ENCODE measurements around the gene KYNU.
"Not testable (repeated sequence)": the region's sequence is repeated elsewhere in the genome, so short reads cannot be mapped to it uniquely, and the experiment has no call there.

The KYNU gene

DNA sequence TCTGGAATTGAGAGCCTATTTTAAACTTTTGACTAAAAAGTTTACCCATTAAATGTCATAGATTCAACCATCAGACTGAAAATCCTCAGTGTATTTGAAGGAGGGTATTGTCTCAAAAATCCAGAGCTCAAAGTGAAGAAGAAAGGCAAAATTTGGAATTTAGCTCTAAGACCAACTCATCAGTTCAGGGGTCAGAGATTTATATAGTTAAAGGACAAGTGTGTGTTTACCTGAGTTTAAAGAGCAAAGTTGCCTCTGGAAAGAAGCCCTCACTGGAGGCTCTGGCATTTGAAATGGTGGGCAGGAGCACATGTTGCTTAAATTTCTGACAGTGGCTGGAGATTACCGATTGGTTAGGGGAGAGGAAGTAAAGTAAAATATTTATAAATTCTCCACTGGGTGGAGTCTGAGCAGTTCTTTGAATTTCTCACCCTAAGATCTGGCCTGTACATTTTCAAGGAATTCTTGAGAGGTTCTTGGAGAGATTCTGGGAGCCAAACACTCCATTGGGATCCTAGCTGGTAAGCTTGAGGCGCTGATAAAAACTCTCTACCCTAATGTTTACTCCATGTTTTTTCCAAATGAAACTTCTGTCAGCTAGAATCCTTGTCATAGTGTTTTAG, at the start of gene KYNU:
Gene KYNU (plus strand): TSS at position 449 of the 623 bp plus-strand sequence. CDS start 7,704 bp downstream, outside the sequence.
- no peak for DNase-seq

DNA sequence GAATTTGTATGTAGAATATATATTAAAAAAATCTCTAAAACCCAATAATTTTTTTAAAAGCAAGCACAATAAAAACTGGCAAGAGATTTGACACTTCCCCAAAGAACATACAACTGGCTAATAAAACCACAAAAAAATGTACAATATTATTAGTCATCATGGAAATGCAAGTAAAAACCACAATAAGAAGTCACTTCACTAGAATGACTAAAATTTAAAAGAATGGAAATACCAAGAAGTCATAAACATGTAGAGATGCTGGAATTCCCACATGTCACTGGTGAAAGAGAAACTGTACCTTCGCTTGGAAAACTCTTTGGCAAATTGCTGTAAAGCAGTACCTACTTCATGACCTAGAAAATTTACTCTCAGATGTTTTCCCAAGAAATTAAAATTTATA, 43.4 kb upstream of the KYNU start:
- no peak for DNase-seq

DNA sequence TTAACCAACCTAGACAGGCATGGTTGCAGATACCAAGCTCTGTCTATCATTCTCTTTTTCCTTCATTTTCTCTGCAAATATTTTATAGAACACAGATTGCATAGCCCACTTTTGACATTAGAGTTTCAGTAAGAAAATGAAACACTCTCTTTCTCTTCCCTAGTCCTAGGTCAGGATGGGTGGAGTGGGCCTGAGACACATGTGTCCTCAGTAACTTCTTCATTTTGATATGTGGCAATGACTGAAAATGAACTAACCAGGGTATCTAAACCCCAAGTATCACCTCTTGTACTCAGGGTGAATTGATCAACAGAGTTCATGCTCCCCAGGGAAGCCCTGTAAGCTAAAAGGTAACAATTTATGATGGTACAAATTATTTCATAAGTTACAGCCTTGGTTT, 37.0 kb upstream of the KYNU start:
- no peak for DNase-seq

DNA sequence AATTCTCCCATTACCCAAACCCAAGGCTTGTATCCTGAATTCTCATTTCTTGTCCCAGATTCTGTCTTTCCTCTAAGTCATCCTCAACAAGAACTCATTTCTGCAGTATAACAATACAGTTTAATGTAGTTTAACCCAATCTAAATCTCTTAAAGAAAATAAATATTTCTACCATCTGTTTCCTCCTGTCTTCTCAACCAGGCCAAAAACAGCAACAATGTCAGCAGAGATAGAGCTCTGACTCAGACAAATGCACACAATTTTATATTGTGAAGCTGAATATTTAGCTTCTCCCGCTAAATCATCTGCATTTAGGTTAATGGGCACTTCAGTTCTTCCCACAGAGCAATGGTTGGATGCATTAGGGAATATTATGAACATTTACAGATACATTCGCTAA, 35.7 kb upstream of the KYNU start:
- no peak for DNase-seq

DNA sequence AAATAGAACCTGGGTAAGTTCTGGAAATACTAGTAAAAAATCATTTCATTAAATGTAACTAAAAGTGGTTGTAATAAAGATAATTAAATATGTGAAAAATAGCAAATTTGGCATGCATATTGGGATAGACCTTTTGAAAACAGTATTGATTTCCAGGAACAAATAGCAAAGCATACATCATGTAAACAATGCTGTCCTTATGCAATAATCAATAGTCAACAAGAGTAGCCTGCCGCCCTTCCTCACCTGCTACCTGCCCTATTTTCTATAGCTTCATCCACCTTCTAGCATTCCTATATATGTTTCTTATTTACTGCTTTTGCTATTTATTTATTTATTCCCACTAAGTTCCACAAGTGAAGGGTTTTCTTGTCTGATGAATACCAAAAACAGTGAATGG, 35.1 kb upstream of the KYNU start:
- DNase-seq: no peak

DNA sequence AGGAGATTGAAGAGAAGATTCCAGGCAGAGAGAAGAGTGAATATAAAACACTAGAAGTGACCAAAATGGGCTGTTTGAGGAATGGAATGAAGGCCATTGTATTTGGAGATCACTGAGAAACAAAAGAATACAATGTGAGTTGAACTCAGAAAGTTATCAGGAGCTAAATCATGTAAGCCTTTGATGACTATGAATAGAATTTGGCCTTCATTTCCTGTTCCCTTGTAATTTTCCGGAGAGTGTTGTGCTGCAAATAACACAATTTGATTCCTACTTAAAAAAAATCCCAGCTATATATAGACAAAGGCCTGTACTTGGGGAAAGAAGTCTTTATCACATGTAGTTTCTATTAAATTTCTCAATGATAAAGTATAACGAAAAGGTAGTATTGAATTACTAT, 33.7 kb upstream of the KYNU start:
- no peak for DNase-seq

DNA sequence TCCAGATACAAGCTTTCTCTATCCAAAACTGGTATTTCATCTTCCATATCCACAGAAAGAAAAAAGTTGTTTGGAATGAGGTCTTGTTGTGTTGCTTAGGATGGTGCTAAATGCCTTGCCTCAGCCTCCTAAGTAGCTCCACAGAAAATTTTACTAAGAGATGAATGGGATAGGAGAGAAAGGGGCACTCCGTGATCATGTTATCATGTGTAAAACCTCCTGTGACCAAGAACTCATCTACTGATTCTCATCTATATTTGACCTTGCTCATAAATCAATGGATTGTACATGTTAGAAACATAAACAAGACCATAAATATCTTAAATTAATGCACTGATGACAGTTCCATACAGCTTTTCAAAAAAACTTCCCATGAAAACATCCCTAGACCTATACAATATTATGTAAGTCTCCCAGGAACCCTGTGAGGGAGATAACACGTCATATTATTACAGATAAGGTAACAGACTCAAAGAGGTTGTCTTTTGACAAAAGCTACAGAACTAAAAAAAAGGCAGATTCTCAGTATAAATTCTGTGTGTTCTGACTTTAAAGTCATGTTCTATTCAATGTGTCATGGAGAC, 29.3 kb upstream of the KYNU start:
- no peak for DNase-seq

DNA sequence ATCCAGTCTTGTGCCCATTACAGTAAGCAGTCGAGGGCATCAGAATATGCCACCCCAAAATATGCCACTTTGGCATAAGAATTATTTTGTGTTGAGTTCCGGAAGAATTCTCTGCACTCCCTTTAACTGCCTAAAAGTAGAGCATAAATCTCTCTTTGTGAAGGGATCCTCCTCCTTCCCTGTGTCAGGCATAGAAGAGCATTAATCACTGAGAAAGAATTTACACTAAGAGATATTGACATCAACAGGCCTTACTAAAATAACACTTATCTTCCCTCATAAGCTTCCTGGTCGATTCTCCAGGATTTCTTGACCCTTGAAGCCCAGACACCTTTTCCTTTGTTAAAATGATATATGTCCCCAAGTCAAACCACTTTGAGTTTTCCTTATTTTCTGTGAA, 27.6 kb upstream of the KYNU start:
- DNase-seq: no peak

DNA sequence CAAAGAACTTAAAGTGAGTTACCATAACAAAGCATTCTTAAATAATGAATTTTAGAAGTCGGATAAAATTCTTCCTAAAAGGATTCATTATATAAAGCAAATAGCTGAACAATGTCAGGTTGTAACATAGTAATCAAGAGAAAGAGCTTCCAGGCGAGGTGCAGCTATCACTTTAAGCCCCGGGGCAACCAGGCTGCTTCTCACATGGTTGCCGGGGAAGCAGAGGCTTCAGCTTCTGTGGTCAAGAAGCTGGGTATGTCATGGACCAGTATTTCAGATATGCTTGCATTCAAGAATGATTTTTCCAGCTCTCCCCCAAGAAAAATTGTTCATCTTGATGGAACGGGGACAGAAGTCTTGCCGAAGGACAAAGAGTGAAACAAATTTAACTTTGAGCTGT, 23.6 kb upstream of the KYNU start:
- no peak for DNase-seq

DNA sequence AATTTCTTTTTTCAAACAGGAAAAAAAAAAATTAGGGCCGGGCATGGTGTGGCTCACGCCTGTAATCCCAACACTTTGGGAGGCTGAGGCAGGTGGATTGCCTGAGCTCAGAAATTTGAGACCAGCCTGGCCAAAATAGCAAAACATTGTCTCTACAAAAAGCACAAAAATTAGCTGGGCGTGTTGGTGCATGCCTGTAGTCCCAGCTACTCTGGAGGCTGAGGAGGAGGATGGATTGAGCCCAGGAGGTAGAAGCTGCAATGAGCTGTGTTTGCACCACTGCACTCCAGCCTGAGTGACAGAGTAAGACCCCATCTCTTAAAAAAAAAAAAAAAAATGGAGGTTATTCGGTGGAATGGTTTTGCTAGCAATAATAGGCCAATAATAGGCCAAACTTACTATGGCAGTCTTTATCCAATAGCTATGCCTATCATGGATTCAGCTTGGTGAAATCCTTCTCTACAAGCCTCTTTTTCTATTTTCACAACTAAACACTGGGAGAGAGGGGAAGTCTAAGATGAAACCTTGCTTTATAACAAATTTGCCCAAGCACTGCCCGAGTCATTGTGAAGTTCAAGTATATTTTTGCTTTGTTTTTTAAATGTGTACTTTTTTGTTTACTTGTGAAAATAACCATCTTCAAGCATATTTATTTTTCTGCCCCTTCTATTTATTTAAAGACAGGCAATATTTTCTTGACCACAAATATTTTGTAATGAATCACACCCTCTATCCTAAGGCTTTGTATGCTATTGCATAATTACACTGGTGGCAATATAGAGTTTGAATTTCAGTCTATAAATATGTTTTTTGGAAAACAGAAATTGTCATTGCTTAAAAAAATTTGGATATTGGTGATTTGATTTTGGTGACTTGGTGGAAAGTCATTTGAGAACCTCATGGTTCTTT, 20.0 kb upstream of the KYNU start:
- DNase-seq: no peak

DNA sequence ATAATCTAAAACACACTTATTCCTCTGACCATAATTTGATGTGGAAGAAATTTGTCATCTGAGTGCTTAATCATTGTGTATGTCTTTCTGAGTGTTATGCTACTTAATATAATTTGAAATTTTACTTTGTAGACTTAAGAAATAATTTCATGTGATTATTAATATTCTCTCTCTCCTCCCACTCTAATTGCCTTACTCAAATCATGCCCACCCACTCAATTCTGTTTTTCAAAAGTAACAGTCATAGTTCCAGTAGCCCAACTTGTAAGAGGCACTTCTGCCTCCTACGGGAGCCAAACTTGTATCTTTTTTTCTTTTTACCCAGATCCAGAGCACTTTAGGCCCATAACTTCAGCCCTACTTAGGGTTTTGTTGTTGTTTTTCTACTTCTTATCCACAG, 18.5 kb upstream of the KYNU start:
- no peak for DNase-seq

DNA sequence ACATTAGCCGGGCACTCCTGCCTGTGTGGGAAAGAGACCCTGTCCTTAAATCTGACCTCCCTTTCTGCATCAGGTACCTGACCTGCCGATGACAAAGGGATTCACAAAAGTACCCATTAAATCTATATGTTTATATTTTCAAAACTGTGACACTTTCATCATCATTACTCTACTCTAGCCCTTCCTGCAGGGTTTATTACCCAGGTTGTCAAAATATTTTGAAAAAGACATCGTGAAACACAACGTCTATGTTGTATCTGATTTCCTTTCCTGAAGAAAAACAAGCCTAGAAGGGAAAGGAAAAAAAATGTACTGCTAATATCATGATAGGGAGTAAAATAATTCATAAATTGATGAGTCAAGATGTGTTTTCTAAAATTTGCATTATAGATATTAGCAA, 15.2 kb upstream of the KYNU start:
- DNase-seq: no peak

DNA sequence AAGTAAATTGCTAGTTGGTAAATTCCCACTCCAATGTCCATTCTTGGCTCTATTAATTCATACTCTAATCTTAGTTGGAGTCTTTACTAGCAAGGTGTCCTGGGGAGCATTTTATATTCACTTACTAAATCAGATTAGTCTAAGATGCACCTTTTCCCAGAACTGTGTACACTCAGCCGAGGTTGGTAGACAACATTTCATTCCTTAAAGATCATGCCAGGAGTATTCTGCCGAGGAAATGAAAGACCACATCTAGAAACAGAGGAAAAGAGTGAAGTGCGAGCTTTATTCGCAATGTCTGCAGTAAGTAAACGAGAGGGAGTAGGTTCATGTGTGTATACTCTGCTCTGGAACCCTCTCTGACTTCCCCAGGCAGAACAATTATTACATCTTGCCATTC, 14.6 kb upstream of the KYNU start:
- no peak for DNase-seq

DNA sequence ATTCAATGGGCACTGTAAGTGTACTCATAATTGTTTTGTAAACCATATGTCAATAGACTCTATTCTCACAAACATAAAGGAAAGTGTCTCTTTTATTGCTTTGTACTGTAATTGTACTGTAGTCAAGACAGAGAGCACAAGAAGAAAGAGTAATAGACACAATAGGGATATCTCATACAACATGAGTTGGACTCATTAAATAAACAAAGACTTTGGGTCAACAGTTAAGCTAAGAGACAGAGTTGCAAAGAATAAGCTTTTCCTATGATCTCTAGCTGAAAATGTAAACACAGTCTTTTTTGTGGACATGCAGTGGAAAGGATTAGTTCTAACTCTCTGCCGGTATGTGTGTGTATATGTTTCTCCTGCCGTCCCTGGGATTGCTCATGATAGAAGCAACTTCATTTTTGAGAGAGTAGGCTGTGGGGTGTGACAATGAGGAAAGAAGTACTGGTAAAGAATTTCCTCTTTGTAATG, 13.9 kb upstream of the KYNU start:
- DNase-seq: no peak

DNA sequence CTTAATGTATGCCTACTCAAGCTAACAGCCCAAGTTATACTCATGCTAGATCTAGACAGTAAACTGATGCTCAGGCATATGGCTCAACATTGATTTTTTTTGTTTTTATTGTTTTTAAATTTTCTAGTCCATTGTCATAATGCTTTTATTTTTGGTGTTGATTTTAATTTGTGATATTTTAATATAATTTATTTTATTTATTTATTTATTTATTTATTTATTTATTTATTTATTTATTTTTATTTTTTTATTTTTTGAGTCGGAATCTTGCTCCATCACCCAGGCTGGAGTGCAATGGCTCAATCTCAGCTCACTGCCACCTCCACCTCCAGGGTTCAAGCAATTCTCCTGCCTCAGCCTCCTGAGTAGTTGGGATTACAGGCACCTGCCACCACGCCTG, 12.9 kb upstream of the KYNU start:
- DNase-seq: not testable (repeated sequence)

DNA sequence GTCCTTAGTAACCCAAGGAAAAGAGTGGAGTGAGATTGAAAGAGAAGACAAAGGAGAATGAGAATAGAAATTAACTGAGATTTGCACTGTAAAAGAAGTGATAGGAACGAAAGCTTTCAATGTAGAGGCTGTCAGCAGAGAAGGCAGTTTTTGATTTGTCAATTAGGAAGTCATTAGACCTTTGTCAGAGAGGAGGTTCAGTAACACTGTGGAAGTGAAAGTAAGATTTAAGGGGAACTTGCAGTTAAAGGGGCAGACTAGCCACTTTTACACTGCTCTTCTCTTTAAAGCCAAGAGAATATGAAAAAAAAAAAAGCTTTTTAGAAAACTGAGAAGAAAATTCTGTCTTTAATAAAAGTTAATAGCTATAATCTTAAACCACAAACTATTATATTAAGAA, 11.5 kb upstream of the KYNU start:
- DNase-seq: no peak

DNA sequence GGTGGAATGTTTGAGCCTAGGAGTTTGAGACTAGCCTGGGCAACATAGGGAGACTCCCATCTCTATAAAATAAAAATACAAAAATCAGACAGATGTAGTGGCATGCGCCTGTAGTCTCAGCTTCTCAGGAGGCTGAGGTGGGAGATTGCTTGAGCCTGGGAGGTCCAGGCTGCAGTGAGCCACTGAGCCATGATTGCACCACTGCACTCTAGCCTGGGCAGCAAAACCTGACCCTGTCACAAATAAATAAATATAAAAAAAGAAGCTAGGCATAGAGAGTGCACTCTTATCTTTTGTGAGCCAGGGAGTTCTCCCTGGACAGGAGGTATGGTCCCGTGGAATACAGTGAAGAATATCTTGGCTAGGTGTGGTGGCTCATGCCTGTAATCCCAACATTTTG, 11.0 kb upstream of the KYNU start:
- no peak for DNase-seq

DNA sequence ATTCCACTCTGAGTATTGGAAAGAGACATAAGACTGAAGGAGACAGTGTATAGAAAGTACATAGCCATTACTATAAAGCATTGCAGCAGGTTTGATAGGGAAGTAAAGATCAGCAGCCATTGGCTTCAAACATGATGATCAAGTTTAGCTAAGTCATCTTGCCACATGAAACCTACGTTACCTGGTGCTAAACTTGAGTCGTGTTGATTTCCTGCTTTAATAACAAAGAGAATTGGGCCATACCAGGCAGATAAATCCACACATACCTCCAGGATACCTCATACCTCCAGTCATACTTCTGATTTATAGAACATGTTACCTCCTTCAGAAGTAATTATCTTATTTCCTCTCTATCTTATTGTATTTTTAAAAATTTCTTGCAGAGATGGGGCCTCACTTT, 10.3 kb upstream of the KYNU start:
- no peak for DNase-seq

DNA sequence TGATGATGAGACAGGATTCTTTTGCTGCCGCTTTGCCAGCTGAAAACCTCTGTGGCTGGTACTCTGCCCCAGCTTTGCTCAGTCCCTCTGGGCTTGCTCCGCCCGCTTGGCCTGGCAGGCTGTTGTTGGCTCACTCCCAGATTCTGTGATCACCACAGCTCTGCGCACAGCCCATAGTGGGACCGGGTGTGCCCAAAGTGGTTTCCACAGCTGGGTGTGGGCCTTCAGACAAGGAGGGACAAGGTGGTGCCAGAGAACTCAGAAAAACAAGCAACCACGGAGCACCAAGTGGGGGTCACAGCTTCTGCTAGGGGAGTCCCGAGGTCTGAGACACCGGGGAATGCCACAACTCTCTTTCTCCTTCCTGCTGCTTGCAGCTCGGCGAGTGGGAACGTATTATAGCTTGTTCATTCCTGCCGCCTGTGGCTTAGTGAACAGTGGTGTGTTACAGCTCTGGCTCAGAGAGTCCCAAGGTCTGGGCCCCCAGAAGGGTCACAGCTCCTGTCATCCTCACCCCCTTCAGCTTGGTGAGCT, 9.2 kb upstream of the KYNU start:
- no peak for DNase-seq

DNA sequence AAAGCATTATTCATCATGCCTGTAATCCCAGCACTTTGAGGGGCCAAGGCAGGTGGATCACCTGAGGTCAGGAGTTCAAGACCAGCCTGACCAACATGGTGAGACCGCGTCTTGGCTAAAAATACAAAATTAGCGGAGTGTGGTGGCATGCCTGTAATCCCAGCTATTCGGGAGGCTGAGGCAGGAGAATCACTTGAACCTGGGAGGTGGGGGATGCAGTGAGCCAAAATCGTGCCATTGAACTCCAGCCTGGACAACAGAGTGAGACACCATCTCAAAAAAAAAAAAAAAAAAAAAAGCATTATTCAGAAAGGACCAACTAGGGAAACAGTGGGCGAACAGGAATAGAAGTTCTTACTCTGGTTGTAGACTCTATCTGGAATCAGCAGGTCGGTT, 8.4 kb upstream of the KYNU start:
- not testable (repeated sequence) for DNase-seq

DNA sequence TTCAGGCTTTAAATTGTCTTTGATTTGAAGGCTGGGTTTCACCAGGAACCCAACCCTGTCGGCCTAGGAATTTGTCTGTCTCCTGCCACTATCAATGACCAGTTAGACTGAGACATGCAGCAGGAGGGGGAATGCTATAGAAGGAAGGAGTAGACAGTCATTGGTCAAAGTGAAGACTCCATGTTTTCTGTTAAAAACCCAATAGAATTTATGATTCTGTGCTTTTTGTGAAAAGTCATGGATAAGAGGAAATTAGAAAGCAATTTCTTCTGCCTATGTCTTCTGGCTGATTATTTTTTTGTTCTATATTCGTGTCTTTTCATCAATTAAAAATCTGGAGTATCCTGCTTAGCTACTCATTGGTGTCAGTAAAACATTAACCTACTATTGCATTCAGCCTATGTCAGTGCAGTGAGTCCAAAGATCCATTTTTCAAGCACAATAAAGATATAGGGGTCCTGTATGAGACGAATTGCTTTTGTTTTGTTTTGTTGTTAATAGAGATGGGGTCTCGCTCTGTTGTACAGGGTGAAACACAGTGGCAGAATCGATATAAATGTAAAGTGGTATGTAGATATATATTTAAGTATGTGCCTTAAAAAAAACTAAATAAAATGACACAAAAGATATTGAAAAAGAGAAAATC, 7.9 kb upstream of the KYNU start:
- DNase-seq: no peak

DNA sequence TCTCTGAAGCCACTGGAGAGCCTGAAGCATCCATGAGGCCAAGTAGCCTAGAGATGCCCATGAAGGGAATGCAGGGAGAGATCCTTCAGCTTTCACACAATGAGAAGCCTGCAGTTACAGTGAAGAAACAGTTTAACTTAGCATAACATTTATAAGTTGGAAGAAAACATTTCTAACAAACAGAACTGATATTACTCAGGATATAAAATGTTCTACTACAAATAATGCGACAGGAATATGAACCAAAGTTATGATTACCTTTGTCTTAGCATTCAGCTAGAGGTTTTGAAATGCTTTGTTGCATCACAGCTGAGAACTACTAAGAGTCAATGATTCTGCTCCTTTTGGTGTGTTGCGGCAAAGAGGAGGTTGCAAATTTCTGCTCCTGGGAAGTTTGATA, 6.9 kb upstream of the KYNU start:
- no peak for DNase-seq

DNA sequence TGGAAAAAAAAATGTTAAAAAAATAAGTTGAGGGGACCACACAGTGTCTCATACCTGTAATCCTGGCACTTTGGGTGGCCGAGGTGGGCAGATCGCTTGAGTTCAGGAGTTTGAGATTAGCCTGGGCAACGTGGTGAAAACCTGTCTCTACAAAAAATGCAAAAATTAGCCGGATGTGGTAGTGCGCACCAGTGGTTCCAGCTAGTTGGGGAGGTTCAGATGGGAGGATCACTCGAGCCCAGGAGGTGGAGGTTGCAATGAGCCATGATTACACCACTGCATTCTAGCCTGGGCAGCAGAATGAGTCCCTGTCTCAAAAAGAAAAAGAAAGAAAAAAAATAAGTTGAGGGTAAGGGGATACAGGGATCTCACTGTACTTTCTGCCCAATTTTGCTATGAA, 6.1 kb upstream of the KYNU start:
- no peak for DNase-seq
